Keratinocyte (primary cell): ENCODE results near the gene RAP1GAP. TPM values are rescaled to one million over a fixed set of nuclear protein-coding genes. Genes with fewer than 3 reads are reported as not detected.
"Not testable (repeated sequence)": the region's sequence is repeated elsewhere in the genome, so short reads cannot be mapped to it uniquely, and the experiment has no call there.

Experiments
- DNase-seq: peaks from one replicate; pipeline ENCODE4 v3.0.0-alpha.2; 2011; ENCODE audit warnings: low read depth, missing footprints, low spot score
- FAIRE-seq: peaks from 2 replicates; lab custom pipeline; 2011; peaks lifted over from hg19 to GRCh38; lab: Jason Lieb, UNC
- H2AFZ ChIP-seq: 2 replicates; pipeline ENCODE4 v1.6.0; 2012; ENCODE audit warnings: low read length, control low read depth, inconsistent platforms; ENCODE audit not compliant: control insufficient read depth
- H3K27ac ChIP-seq: 2 replicates; pipeline ENCODE4 v1.5.1; 2011; ENCODE audit warnings: low read length; ENCODE audit not compliant: control insufficient read depth, insufficient read depth
- H3K27me3 ChIP-seq: 3 replicates; pipeline ENCODE4 v1.6.0; 2011; ENCODE audit warnings: low read length; ENCODE audit not compliant: control insufficient read depth, insufficient read depth; ENCODE audit errors: extremely low read depth
- H3K36me3 ChIP-seq, 2 experiments: 2 replicates in 1 of 2; 3 replicates in 1 of 2; pipeline ENCODE4 v1.5.1; 2011; ENCODE audit warnings: low read length in 2 of 2, mild to moderate bottlenecking in 1 of 2; ENCODE audit not compliant: control insufficient read depth in 2 of 2, insufficient read depth in 2 of 2; ENCODE audit errors: extremely low read depth in 1 of 2
- H3K4me1 ChIP-seq: 3 replicates; pipeline ENCODE4 v1.5.1; 2011; ENCODE audit warnings: low read length; ENCODE audit not compliant: control insufficient read depth, insufficient read depth; ENCODE audit errors: extremely low read depth
- H3K4me2 ChIP-seq: 3 replicates; pipeline ENCODE4 v1.6.0; 2011; ENCODE audit warnings: low read depth, low read length; ENCODE audit not compliant: control insufficient read depth, insufficient read depth; ENCODE audit errors: extremely low read depth
- H3K4me3 ChIP-seq, 3 experiments: fragments of 200-600 bp in 1 of 3; sonication (generic) in 1 of 3; 2 replicates in 2 of 3; 3 replicates in 1 of 3; pipeline ENCODE4 v1.5.1; 2011 to 2016; ENCODE audit warnings: low read length in 3 of 3, mild to moderate bottlenecking in 3 of 3, control low read depth in 2 of 3, inconsistent platforms in 1 of 3, low read depth in 1 of 3, mixed read lengths in 1 of 3, mixed run types in 1 of 3, moderate library complexity in 1 of 3; ENCODE audit not compliant: control insufficient read depth in 2 of 3, insufficient read depth in 2 of 3; ENCODE audit errors: extremely low read depth in 1 of 3
- H3K79me2 ChIP-seq: 2 replicates; pipeline ENCODE4 v1.6.0; 2012; ENCODE audit warnings: low read length; ENCODE audit not compliant: control insufficient read depth, insufficient read depth
- H3K9ac ChIP-seq: 3 replicates; pipeline ENCODE4 v1.6.0; 2011; ENCODE audit warnings: low read length; ENCODE audit not compliant: control insufficient read depth, insufficient read depth; ENCODE audit errors: extremely low read depth
- H3K9me1 ChIP-seq: 3 replicates; pipeline ENCODE4 v1.6.0; 2011; ENCODE audit warnings: low read length; ENCODE audit not compliant: control insufficient read depth, insufficient read depth; ENCODE audit errors: extremely low read depth
- H3K9me3 ChIP-seq: 2 replicates; pipeline ENCODE4 v1.5.1; 2012; ENCODE audit warnings: low read depth, low read length; ENCODE audit not compliant: control insufficient read depth
- H4K20me1 ChIP-seq: 3 replicates; pipeline ENCODE4 v1.6.0; 2011; ENCODE audit warnings: low read length; ENCODE audit not compliant: control insufficient read depth, insufficient read depth; ENCODE audit errors: extremely low read depth
- CTCF ChIP-seq, 3 experiments: IDR thresholded peaks in 1 of 3; conservative IDR thresholded peaks in 1 of 3; optimal IDR thresholded peaks in 1 of 3; 2 replicates in 2 of 3; 3 replicates in 1 of 3; pipeline versions ENCODE3 to v1.5.1; 2011; ENCODE audit warnings: low read length in 3 of 3, mild to moderate bottlenecking in 3 of 3, moderate library complexity in 2 of 3, control low read depth in 1 of 3, inconsistent platforms in 1 of 3; ENCODE audit not compliant: insufficient read depth in 2 of 3; ENCODE audit errors: extremely low read depth in 1 of 3
- EZH2 ChIP-seq: IDR thresholded peaks from one replicate; pipeline ENCODE4 v1.6.1; 2012; ENCODE audit warnings: inconsistent platforms, mild to moderate bottlenecking, low read length, moderate library complexity
- dilution Hi-C: fragments of 300-500 bp; cut with MboI; formaldehyde crosslinking; loops from one replicate; pipeline ENCODE4 v1.7.0; 2020; ENCODE audit warnings: low sequenced_read_pairs; ENCODE audit not compliant: extremely low pct_ligation_motif_present
- polyA plus RNA-seq, 5 experiments: library from polyadenylated mRNA; depleted of rRNA in 3 of 5; stranded (reverse) in 3 of 5; stranded (forward) in 1 of 5; unstranded in 1 of 5; fragments of >200 nt; gene quantifications; 1 replicate in 1 of 5; 2 replicates in 3 of 5; 3 replicates in 1 of 5; pipeline versions ENCODE4 v1.2.1 to v1.2.3, GENCODE V29; 2011 to 2012; ENCODE audit warnings: missing spikeins in 2 of 5, low read depth in 1 of 5, low replicate concordance in 1 of 5

Gene RAP1GAP
- polyA plus RNA-seq, 1 donor (not counting 4 experiments of a cell fraction or from before 2014, with no cell fraction given), result 1.1 TPM

GRCh38 chr1:21633141-21633755 is 35.9 kb downstream of the RAP1GAP start:
- H2AFZ ChIP-seq, result no peak overlapping the region
- peaks cover 10% of the 10 kb centered on the region for H3K4me1 ChIP-seq
- H3K9ac ChIP-seq, result no peak overlapping the region
- dilution Hi-C loops, result no loop called here
- TF ChIP-seq CTCF (optimal IDR thresholded peaks at IDR 0.05 in 1 of 3, IDR thresholded peaks at IDR 0.05 in 1 of 3, conservative IDR thresholded peaks at IDR 0.05 in 1 of 3; ENCODE audit: extremely low read depth in 1 of 3, insufficient read depth in 2 of 3, low read length in 3 of 3) (no peak), EZH2 (no peak)
- no peaks in the 10 kb centered on the region for H3K9me3 ChIP-seq
- no peaks in the 10 kb centered on the region for H3K9me1 ChIP-seq
- no peak for FAIRE-seq
- H3K79me2 ChIP-seq, result no peaks in the 10 kb centered on the region
- no peaks in the 10 kb centered on the region for H4K20me1 ChIP-seq
- no peak for DNase-seq
- H3K27me3 ChIP-seq, result peaks cover 4% of the 10 kb centered on the region
- H3K4me2 ChIP-seq, result no peak overlapping the region
- no peak overlapping the region for H3K4me3 ChIP-seq
- H3K36me3 ChIP-seq, result no peaks in the 10 kb centered on the region
- no peak overlapping the region for H3K27ac ChIP-seq

GRCh38 chr1:21631944-21632887 is 36.9 kb downstream of the RAP1GAP start:
- H3K4me2 ChIP-seq, result peak overlapping the region; percentile 12
- peak overlapping the region; percentile 9 for H3K9ac ChIP-seq
- FAIRE-seq (peak; percentile 75), DNase-seq (no peak)
- peaks cover 16% of the 10 kb centered on the region for H3K4me1 ChIP-seq
- H2AFZ ChIP-seq, result no peak overlapping the region
- H3K36me3 ChIP-seq, result no peaks in the 10 kb centered on the region
- H3K4me3 ChIP-seq, result no peak overlapping the region
- H3K9me1 ChIP-seq, result no peaks in the 10 kb centered on the region
- H3K27ac ChIP-seq, result no peak overlapping the region
- no peaks in the 10 kb centered on the region for H3K9me3 ChIP-seq
- no peaks in the 10 kb centered on the region for H3K79me2 ChIP-seq
- peaks cover 4% of the 10 kb centered on the region for H3K27me3 ChIP-seq
- no peaks in the 10 kb centered on the region for H4K20me1 ChIP-seq
- dilution Hi-C loops, result no loop called here
- TF ChIP-seq CTCF (optimal IDR thresholded peaks at IDR 0.05 in 1 of 3, IDR thresholded peaks at IDR 0.05 in 1 of 3, conservative IDR thresholded peaks at IDR 0.05 in 1 of 3; ENCODE audit: extremely low read depth in 1 of 3, insufficient read depth in 2 of 3, low read length in 3 of 3) (no peak), EZH2 (no peak)

- H3K9me3 ChIP-seq, H3K27me3 ChIP-seq, H3K79me2 ChIP-seq, H3K4me3 ChIP-seq, H4K20me1 ChIP-seq, dilution Hi-C loops, H3K9me1 ChIP-seq, H3K36me3 ChIP-seq, FAIRE-seq, H3K27ac ChIP-seq, DNase-seq, H3K9ac ChIP-seq, H2AFZ ChIP-seq, H3K4me2 ChIP-seq: not testable (repeated sequence)
- H3K4me1 ChIP-seq, result peaks cover 22% of the 10 kb centered on the region
Measured at GRCh38 chr1:21631590-21631943, 37.6 kb downstream of the RAP1GAP start.
